HG03159 (cell line): ENCODE data around the gene TARBP1.

Experiments
- ATAC-seq: cut with Tn5 transposase; IDR thresholded peaks from one replicate; pipeline ENCODE4 v1.9.1; 2021; ENCODE audit warnings: mild to moderate bottlenecking, moderate library complexity; ENCODE audit not compliant: unreplicated experiment

TARBP1 gene

DNA sequence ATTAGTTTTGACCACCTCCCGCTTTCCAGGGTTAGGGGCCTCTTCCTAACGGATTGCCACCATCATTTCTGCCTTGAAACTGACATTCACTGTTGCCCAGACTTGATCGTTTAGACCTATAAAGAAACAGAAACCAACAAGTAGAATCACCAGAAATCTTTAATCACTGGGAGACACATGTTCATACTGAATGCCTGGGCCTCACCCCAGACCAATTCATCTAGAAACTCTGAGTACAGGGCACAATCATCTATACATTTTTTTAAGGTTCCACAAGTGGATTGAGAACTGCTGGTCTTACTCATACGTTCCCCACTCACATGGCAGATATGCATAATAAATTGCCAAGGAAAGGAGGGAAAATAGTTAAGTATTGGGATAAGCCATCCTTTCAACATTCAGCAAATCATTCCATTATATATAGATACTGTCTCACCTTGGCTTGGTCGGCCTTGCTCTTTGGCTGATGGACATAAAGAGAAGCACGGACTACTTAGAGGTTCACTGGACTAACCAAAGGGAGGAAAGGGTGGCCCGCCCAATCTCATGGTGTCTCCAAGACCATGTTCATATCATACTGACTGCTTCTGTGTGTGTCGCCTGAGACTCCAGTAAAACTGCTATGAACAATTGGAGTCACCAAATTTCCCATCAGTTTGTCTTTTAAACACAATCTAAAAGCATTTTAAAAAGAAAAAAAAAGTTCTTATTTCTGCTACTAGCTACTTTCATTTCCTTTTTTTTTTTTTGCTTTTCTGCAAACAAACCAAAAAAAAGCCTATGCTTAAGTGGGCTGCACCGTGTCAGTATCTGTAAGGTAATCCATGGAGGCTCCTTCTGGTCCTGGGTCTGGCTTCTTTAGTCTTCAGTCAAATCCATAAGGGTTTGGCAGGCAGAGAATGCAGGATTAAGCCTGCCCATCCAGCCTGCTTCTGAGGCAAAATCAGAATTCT lies 9.4 kb upstream of the TARBP1 start:
- no peak for ATAC-seq

DNA sequence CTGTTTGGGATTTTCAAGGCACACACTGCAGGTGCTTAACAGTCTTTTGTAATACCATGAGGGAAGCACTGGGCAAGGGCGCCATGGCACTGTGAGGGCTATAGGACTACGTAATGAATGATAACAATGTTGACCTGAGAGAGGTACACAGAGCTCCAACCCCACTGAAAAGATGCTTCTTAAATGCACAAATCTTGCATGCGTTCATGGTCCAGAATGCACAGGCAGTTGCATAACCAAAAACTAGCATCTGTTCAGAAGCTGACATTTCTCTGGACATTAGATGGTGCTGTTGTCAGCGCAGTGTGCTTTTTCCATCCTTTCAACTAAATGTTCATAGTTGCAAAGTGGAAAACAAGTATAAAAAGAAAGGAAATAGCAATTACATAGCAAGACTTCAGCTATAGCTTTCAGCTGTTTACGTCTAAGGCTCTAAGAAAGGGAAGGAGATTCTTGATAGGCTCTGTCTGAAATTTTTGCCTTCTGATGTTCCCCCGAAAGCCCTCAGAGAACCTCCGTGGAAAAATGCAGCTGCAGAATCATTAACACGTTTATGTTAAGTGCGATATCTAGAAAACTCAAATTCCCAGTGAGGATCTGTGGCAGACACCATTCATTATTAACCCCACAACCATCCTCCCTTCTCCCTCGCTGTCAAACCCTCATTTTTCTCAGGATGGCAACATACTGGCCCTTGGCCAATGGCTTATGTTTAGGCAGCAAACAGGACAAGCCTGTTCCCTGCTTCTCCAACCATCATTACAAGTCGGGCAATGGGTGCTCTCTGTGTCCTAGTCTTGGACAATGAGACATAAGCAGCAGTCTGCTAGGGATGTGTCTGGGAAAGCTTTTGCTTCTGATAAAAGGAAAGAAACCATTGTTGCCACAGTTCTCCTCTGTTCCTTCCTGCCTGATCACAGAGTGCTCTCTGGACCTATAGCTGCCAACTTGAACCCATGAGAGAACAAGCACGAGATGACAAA lies 8.2 kb upstream of the TARBP1 start:
- ATAC-seq = peak; percentile 49

DNA sequence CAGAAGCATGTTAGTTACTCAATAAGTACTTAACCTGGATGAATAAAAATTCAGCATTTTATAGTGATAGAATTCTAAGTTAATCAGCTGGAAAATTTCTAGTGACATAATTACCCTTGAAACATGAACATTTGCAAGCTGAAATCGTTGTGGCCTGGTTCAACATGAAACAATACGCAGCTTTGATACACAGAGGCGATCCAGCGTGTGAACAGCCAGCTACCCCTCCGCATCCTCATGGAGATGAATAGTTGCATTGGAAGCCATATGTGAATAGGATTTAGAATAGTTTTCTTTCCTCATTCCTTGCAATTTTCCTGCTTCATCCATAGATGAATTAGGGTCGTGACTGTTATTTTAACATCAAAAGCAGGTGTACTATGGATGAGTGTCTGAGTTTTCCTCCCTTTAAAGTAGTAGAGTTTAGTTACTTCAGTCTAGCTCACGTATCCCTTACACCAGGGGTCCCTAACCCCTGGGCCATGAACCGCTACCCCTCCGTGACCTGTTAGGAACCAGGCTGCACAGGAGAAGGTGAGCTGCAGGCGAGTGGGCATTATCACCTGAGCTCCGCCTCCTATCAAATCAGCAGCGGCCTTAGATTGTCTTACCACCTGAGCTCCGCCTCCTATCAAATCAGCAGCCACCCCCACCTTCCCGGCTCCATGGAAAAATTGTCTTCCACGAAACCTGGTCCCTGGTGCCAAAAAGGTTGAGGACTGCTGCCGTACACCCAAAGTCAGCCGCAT lies 6.2 kb upstream of the TARBP1 start:
- ATAC-seq = no peak

DNA sequence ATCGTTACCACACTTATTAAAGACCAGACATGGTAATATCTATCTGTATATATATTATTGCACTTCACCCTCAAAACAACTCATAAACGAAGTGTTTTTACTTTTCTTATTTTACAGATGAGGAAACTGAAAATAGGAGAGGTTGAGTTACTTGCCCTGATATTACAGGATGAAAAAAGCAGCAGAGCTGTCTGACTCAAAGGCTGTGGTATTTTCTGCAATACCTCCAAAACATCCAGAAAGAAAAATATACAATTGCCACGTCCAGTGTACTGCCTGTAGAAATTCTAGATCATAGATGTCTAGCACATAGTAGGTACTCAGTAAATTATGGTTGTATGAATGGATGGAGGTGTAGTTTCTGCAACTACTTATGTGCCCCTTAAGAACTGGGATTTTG lies 5.2 kb upstream of the TARBP1 start:
- ATAC-seq = no peak

DNA sequence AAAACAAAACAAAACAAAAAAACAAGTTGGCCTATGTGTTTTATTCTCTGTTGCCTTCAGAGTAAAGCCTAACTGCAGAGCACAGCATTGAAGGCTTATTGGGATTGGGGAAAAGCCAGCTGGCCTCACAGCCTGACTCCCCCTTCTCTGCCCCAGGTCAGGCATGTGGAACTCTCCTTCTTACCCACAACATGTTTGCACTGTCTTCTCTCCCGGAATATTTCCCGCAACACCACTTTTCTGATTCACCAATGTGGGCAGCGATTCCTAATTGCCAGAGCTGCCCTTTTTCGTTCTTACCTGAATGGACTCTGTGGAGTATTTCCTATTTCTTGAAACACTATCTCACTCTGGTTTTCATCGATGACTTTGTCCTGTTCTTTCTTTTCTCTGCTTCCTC lies 2.8 kb upstream of the TARBP1 start:
- no peak for ATAC-seq

DNA sequence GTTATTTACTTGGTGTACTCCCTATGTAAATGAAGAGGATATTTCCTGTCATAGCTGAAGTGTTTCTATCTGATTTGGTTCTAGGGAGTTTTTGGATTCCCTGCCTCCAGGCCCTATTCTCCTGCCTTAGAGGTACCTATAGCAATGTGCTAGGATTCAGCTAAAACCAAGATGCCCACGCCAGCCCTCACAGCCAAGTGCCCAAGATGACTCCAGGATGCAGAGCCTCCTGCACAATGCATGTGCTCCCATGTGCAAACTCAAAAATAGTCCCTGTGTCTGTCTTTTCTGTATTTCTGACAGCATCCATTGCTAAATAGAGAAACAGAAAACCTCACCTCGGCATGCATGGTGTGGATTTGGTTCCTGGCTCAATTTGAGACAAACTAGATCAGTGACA lies 887 bp upstream of the TARBP1 start:
- no peak for ATAC-seq

DNA sequence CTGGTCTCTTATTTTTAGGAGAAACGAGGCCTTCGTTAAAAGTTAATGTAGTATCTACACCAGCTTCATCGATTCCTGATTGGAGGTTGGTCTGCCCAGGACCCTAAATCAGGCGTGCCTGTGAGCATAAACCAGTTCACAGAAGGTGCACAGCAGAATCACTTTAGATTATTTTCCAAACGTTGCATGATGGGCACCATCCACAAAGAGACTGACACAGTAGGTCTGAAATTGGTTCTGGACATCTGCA lies 256 bp upstream of the TARBP1 start:
- no peak for ATAC-seq

DNA sequence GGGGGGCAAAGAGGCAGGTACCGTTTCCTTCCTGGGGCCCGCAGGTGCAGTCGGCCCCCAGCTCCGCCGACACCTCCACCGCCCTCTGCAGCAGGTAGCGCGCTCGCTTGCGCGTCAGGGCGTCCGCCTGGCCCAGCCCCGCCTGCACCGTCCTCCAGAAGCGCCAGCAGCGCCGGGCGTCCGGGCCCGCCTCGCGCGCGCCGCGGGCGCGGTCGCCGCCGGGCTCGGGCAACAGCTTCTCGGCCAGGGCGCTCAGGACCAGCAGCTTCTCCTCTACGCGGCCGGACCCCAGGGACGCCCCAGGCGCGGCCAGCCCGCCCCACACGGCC lies 863 bp downstream of the TARBP1 start:
- ATAC-seq = peak; percentile 66

DNA sequence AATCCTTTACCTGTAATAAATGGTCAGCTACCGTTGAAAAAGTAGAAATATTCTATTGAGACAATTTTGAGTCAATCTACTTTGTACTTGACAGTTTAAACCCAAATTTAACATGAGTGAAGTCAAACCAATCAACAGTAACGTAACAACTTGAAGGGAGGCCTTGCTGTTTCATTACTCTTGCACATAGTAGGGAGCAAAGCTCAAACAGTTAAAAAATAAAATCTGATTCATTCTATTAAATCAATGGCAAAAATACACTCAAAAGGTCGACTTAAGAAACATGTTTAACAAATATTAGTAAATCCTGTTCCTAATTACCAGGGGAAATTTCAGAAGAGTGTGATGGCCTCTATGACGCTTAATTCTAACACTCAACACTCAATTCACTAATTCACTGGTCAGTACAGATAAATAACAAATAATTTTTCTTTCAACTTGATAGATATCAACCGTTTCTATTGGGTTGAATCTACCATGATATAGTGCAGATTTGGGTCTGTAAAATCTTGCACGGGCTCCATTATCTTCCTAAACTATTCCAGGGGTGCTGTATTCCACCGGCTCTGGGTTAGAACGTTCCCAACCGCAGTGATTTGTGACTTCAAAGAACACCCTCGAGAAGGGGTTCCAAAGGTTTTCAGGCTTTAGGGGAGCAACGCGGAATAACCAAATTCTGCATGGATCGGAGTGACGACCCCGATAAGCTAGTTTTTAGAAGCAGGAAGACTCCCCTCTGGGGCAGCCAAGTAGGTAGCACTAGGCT lies 1.4 kb downstream of the TARBP1 start:
- ATAC-seq = no peak

DNA sequence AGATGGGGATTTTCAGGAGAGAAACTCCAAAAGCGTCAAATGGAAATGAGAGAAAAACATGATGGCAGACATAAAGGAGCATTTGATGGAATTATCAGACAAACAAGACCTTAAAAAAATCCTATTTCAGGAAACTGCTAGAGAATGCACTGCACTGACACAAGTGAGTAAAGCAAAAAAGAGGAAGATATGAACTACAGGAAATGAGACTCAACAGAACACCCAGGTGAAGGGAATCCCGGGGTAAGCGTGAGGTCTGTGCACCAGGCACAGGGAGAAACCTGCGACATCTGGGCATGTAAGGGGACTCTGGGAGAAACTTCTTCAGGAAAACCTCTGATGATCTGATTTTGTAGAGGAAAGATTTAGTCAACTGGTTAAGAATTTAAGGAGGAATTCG lies 2.8 kb downstream of the TARBP1 start:
- no peak for ATAC-seq

DNA sequence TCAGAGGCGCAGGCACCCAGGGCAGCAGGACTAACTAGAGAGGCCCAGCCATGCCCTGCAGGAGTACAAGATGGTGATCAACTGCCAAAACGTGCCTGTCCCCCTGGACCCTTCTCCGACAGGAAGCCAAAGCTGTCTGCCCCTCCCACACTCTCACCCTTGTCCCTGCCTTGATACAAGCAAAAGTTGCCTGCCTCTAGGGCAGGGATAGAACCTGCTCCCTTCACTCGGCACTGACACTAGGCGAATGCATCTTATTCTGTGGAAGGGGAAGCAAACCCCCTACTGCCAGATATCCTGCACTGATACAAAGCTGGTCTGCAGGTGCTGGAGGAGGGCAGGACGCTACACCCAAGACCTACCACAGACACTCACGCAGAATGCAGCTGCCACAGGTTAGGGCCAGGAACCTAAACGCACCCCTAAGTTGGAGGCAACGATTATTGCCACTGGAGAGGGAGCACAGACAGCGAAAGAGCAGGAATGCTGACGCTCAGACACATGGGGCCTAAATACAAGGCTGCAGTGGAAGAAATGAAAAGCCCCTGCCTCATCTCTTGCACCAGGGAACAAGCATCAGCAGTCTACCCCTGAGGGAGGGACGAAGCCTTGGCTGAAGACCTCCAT lies 3.7 kb downstream of the TARBP1 start:
- no peak for ATAC-seq

DNA sequence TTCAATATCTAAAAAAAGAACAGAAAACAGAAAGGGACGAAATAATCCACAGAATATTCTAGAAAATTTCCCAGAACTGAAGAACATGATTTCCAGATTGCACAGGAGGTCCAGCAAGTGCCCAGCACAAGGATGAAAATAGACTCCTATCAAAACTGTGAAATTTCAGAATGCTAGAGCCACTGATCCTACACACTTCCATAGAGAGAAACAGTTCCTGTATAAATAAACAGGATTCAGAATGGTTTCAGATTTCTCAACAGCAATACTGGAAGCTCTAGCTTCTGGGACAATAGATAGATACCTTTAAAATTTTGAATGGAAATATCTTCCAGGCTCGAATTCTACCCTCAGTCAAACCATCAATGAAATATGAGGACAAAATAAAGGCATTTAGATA lies 4.6 kb downstream of the TARBP1 start:
- ATAC-seq = no peak

DNA sequence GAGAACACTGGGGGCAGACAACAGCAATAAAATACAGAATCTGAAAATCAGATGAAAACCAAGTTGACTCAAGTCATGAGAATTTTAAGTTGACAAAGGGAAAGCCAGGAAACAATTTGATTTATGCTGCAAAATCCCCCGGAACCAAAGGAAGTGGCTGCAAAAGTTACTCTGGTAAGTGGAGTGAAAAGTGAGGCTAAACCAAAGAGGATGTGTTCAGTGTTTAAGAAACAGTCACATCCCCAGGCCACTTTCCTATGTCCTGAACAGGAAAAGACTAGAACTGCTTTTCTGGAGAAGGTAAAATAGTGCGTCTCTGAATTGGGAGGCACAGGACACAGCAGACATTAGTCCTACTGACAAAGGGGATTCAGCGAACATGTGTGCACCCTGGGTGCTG lies 5.9 kb downstream of the TARBP1 start:
- no peak for ATAC-seq

DNA sequence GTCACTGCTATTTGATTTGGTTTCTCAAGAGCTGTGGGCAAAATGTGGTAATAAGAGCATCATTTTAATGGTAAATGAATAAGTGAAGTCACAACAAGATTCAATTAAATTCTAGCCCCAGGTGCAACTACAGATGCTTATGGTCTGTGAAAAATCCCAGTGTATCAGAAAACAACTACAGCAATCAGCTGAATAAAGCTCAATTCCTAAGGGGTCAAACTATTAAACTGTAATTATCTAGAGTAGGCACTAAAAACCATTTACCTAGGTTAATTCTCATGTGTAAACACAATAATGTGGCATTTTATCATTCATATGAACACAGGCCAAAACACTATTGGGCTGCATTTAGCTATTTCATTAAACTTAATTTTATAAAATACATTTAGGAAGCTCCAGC lies 9.6 kb downstream of the TARBP1 start:
- ATAC-seq = no peak

DNA sequence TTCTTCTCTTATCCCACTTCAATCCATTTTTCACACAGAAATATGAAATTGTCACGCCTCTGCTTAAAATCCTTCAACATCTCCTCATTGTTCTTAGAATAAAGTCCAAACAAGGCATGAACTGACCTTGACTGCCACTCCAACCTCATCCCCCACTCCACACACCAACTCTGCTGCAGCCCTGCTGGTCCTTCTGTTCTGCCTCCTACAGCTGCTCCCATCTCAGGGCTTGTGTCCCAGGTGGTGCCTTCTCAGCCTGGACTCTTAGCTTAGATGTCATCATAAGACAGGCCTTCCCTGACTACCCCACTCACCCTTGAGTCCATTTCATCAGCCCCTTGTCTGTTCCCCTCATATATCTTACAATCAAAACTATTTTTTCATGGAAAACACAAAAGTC lies 10.4 kb downstream of the TARBP1 start:
- no peak for ATAC-seq

DNA sequence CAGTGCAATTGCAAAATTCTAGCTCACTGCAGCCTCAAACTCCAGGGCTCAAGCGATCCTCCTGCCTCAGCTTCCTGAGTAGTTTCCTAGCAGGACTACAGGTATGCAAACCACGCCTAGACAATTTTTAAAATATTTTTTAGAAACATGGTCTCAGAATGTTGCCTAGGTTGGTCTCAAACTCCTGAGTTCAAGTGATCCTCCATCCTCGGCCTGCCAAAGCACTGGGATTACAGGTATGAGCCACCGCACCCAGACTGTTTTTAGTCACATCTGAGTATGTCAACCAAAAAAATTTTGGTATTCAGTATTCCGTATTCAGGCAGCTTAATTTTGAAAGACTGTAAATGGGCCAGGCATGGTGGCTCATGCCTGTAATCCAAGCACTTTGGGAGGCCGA lies 11.2 kb downstream of the TARBP1 start:
- no peak for ATAC-seq

DNA sequence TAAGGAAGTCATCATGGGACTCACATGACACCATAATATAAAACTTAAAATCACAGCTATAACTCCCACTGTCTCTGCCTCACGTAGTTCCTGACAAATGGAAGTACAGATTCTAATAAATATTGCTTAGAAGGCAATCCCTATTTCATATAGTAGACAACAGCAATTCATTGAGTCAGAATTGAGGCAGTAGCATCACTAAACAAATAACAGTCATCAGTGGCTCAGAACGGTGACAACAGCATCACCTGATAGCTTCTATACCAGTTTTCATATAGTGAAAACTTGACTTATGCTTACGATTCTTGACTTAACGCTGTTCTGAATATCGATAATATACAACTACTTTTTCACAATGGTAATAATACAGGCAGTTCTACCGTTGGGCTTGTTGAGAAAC lies 12.0 kb downstream of the TARBP1 start:
- ATAC-seq = no peak

DNA sequence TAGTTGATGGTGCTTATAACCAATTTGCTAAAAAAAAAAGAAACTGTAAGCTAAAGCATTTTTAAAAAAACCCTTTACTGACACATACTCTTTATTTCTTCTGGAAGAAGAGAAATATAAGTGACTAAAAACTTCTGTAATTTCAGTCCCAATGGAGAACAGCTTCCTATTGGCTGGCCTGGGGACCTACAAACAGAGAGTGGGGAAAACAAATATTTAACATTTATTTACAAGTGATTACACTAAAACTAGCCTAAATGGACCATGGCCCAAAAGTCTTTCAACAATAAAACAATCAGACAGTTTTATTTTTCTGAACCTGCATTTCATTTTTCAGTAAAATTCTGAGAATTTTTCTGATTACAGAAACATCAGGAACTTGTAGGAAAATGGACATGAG lies 15.2 kb downstream of the TARBP1 start:
- no peak for ATAC-seq

DNA sequence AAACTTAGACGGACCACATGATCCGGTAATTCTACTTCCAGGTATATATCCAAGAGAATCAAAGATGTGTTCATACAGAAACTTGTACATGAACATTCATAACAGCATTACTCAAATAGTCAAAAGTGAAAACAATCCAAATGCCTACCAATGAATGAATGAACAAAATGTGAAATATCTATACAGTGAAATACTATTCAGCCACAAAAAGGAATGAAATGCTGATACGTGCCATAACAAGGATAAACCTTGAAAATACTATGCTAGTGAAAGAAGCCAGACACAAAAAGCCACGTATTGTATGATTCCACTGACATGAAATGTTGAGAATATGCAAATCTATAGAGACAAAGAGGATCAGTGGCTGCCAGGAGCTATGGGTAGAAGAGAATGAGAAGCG lies 18.3 kb downstream of the TARBP1 start:
- no peak for ATAC-seq

DNA sequence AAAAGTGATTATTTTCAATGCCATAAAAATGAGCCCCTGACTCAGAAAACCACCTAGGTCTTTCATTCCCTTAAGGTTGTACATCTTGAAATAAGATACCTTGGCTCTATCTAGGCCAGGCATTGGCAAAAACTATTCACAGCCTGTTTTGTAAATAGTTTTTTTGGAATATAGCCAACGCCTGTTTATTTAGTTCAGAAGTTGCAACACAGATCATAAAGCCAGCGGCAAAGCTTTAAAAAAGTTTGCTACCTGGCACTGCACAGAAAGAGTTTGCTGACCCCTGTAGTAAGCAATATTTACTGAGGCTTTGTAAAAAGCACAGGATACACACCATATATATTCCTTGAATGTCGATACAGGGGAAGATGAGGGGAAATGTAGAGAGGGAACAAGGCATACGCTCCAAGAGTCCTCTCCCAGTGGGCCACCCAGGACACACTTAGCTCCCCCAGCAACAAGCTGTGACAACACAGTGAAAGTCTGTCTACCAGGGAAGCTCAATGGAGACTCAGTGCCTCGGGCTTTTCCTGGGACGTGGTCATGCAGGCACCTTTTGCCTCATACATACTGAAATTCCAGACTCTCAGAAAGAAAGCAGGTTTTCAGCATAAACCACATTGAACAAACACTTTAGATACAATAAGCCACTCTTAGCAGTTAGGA lies 20.5 kb downstream of the TARBP1 start:
- ATAC-seq = no peak
